GM23338 (cell line): ENCODE data around the gene RIIAD1. TPM values are rescaled to one million over a fixed set of nuclear protein-coding genes. Genes with fewer than 3 reads are reported as not detected.

Experiments used
- ATAC-seq: fragments of 200-7000 bp; cut with Tn5 transposase; 3 replicates; pipeline ENCODE4 v1.9.1; 2020
- DNase-seq: peaks from one replicate; pipeline ENCODE4 v3.0.0-alpha.2; 2015; ENCODE audit warnings: low spot score
- H2AFZ ChIP-seq: fragments of 200-600 bp; sonication (generic); 2 replicates; pipeline ENCODE4 v1.8.0; 2016; ENCODE audit warnings: antibody characterized with exemption, mild to moderate bottlenecking, moderate library complexity
- H3F3A ChIP-seq: fragments of 200-600 bp; sonication (generic); replicated peaks from 2 replicates; pipeline ENCODE4 v1.8.0; 2017; ENCODE audit warnings: antibody characterized with exemption, mixed run types, low read depth
- H3K27ac ChIP-seq: fragments of 200-600 bp; sonication (generic); 2 replicates; pipeline ENCODE4 v1.6.1; 2016; ENCODE audit warnings: low read depth
- H3K27me3 ChIP-seq: fragments of 200-600 bp; sonication (generic); 2 replicates; pipeline ENCODE4 v1.8.0; 2016; ENCODE audit warnings: mild to moderate bottlenecking, mixed run types, moderate library complexity; ENCODE audit not compliant: insufficient read depth
- H3K36me3 ChIP-seq: fragments of 200-600 bp; sonication (generic); 2 replicates; pipeline ENCODE4 v1.8.0; 2016; ENCODE audit warnings: mild to moderate bottlenecking; ENCODE audit not compliant: insufficient read depth
- H3K4me1 ChIP-seq: fragments of 200-600 bp; sonication (generic); 2 replicates; pipeline ENCODE4 v1.8.0; 2016; ENCODE audit warnings: mild to moderate bottlenecking, moderate library complexity; ENCODE audit not compliant: insufficient read depth
- H3K4me2 ChIP-seq: fragments of 200-600 bp; sonication (generic); 2 replicates; pipeline ENCODE4 v1.7.1; 2017; ENCODE audit warnings: mixed run types
- H3K4me3 ChIP-seq: fragments of 200-600 bp; sonication (generic); 2 replicates; pipeline ENCODE4 v1.6.1; 2016; ENCODE audit warnings: mixed run types
- H3K79me2 ChIP-seq: fragments of 200-600 bp; sonication (generic); replicated peaks from 2 replicates; pipeline ENCODE4 v1.8.0; 2017; ENCODE audit warnings: mild to moderate bottlenecking; ENCODE audit not compliant: insufficient read depth
- H3K9me2 ChIP-seq: fragments of 200-600 bp; sonication (generic); 2 replicates; pipeline ENCODE4 v1.8.0; 2017; ENCODE audit not compliant: insufficient read depth
- H4K20me1 ChIP-seq: fragments of 200-600 bp; sonication (generic); replicated peaks from 2 replicates; pipeline ENCODE4 v1.8.0; 2017; ENCODE audit warnings: mild to moderate bottlenecking; ENCODE audit not compliant: insufficient read depth
- H3K27ac Mint-ChIP-seq: 2 replicates; pipeline ENCODE4 v1.8.0; 2020; ENCODE audit warnings: inconsistent platforms, mild to moderate bottlenecking, moderate library complexity, mixed read lengths
- H3K27me3 Mint-ChIP-seq: 3 replicates; pipeline ENCODE4 v1.8.0; 2022; ENCODE audit warnings: low read depth, mild to moderate bottlenecking, moderate library complexity, mixed read lengths, inconsistent platforms; ENCODE audit not compliant: insufficient read depth, poor library complexity
- H3K36me3 Mint-ChIP-seq: 3 replicates; pipeline ENCODE4 v1.8.0; 2021; ENCODE audit warnings: low read depth, mild to moderate bottlenecking, inconsistent platforms, moderate library complexity, mixed read lengths
- H3K4me1 Mint-ChIP-seq: 3 replicates; pipeline ENCODE4 v1.8.0; 2020; ENCODE audit warnings: mild to moderate bottlenecking, inconsistent platforms, mixed read lengths
- H3K4me3 Mint-ChIP-seq: 3 replicates; pipeline ENCODE4 v1.8.0; 2021; ENCODE audit warnings: moderate library complexity, mild to moderate bottlenecking, inconsistent platforms, mixed read lengths
- H3K9me3 Mint-ChIP-seq: 3 replicates; pipeline ENCODE4 v1.8.0; 2020; ENCODE audit warnings: moderate library complexity, mild to moderate bottlenecking, inconsistent platforms, mixed read lengths
- CREB1 ChIP-seq: fragments of 250-450 bp; sonication (Bioruptor Pico); IDR thresholded peaks from 2 replicates; pipeline ENCODE4 v1.5.0; 2020; ENCODE audit warnings: low read depth, mild to moderate bottlenecking, moderate library complexity
- EZH2 ChIP-seq: fragments of 200-600 bp; sonication (generic); IDR thresholded peaks from one replicate; pipeline ENCODE4 v1.8.0; 2017; ENCODE audit warnings: antibody characterized with exemption, mild to moderate bottlenecking, low read depth; ENCODE audit not compliant: unreplicated experiment
- EZH2phosphoT487 ChIP-seq: fragments of 200-600 bp; sonication (generic); IDR thresholded peaks from one replicate; pipeline ENCODE4 v1.8.1; 2018; ENCODE audit warnings: antibody characterized with exemption; ENCODE audit not compliant: unreplicated experiment
- JUNB ChIP-seq: IDR thresholded peaks from one replicate; pipeline ENCODE4 v1.6.1; 2016; ENCODE audit warnings: antibody characterized with exemption; ENCODE audit not compliant: unreplicated experiment
- NANOG ChIP-seq: IDR thresholded peaks from 2 replicates; pipeline ENCODE4 v1.6.1; 2016; ENCODE audit warnings: antibody characterized with exemption, borderline replicate concordance
- POLR2AphosphoS5 ChIP-seq: IDR thresholded peaks from 2 replicates; pipeline ENCODE4 v1.6.1; 2016; ENCODE audit warnings: antibody characterized with exemption, low read depth
- STAT1 ChIP-seq: IDR thresholded peaks from one replicate; pipeline ENCODE4 v1.6.1; 2016; ENCODE audit warnings: antibody characterized with exemption; ENCODE audit not compliant: unreplicated experiment
- ZNF114 ChIP-seq: fragments of 250-450 bp; sonication (Bioruptor Pico); IDR thresholded peaks from 2 replicates; pipeline ENCODE4 v1.5.0; 2020; ENCODE audit warnings: mild to moderate bottlenecking, moderate library complexity
- ZNF331 ChIP-seq: fragments of 250-450 bp; sonication (Bioruptor Pico); IDR thresholded peaks from 2 replicates; pipeline ENCODE4 v1.5.0; 2020; ENCODE audit warnings: low read depth, mild to moderate bottlenecking, moderate library complexity
- polyA plus RNA-seq: library from polyadenylated mRNA; unstranded; fragments of >200 nt; fragmentation: Nextera tagmentation; extraction: Ambion mirVana; gene quantifications from 2 replicates; pipeline ENCODE4 v1.2.1, GENCODE V29; 2016
- total RNA-seq: library from RNA; depleted of rRNA; stranded (reverse); fragments of >200 nt; shearing (Covaris generic); gene quantifications from 2 replicates; pipeline ENCODE4 v1.2.3, GENCODE V29; 2014
- TF ChIP-seq, protein P1 (sequence below), 2 experiments: fragments of 200-600 bp in 1 of 2; sonication (generic) in 1 of 2; conservative IDR thresholded peaks; 2 replicates each; pipeline versions ENCODE4 v1.5.1 to v1.6.1; 2016 to 2017; ENCODE audit warnings: antibody characterized with exemption in 2 of 2, low read depth in 2 of 2, mild to moderate bottlenecking in 2 of 2, moderate library complexity in 1 of 2
- TF ChIP-seq, protein P2 (sequence below): IDR thresholded peaks from 2 replicates; pipeline ENCODE4 v1.6.1; 2016; ENCODE audit warnings: antibody characterized with exemption
- TF ChIP-seq, protein P3 (sequence below): fragments of 250-450 bp; sonication (Bioruptor Pico); IDR thresholded peaks from 2 replicates; pipeline ENCODE4 v1.5.0; 2020; ENCODE audit warnings: mild to moderate bottlenecking, moderate library complexity

Gene RIIAD1
- total and polyA plus RNA-seq, 2 experiments from 2014 or later, result not detected

DNA sequence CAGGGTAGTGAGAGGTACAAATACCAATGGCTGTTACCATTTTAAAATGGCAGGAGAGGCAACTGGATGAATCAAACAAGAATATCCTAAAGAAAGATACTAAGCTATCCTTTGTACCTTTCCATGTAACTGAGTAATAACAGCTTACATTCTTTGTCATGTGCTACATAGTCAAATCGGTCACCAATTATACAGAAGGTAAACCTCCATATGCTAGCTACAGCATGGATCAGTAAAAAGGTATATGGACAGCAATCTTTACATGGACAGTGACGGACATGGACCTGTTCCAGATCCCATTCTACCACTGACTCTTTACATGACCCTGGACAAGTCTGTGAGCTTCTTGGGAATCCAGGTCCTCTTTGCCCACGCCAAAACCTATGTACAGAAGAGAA is 55.3 kb downstream of the RIIAD1 start (continued):
- TF ChIP-seq, protein P1, sequence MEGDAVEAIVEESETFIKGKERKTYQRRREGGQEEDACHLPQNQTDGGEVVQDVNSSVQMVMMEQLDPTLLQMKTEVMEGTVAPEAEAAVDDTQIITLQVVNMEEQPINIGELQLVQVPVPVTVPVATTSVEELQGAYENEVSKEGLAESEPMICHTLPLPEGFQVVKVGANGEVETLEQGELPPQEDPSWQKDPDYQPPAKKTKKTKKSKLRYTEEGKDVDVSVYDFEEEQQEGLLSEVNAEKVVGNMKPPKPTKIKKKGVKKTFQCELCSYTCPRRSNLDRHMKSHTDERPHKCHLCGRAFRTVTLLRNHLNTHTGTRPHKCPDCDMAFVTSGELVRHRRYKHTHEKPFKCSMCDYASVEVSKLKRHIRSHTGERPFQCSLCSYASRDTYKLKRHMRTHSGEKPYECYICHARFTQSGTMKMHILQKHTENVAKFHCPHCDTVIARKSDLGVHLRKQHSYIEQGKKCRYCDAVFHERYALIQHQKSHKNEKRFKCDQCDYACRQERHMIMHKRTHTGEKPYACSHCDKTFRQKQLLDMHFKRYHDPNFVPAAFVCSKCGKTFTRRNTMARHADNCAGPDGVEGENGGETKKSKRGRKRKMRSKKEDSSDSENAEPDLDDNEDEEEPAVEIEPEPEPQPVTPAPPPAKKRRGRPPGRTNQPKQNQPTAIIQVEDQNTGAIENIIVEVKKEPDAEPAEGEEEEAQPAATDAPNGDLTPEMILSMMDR (conservative IDR thresholded peaks at IDR 0.05; ENCODE audit: low read depth in 2 of 2), result no peak
- TF ChIP-seq CREB1 (CRISPR knock-in tag), result no peak
- TF ChIP-seq JUNB, result no peak
- TF ChIP-seq, protein P2, sequence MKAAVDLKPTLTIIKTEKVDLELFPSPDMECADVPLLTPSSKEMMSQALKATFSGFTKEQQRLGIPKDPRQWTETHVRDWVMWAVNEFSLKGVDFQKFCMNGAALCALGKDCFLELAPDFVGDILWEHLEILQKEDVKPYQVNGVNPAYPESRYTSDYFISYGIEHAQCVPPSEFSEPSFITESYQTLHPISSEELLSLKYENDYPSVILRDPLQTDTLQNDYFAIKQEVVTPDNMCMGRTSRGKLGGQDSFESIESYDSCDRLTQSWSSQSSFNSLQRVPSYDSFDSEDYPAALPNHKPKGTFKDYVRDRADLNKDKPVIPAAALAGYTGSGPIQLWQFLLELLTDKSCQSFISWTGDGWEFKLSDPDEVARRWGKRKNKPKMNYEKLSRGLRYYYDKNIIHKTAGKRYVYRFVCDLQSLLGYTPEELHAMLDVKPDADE, result no peak

DNA sequence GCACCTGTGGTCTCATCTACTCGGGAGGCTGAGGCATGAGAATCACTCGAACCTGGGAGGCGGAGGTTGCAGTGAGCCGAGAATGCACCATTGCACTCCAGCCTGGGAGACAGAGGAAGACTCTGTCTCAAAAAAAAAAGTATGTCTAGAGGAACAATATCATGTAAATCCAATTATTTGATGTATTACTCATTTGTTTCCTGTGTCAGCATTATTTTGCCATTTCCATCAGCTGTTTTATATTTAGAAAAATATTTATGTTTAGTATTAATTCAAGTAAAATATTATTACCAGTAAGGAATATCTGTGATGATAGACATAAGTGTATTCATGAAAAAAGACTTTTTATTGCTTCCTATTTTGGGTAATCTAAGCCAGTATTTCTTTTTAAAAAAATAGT is 56.0 kb downstream of the RIIAD1 start:
- no peak for DNase-seq
- H3K27ac Mint-ChIP-seq, result no peak overlapping the region
- H3K27me3 ChIP-seq, result no peaks in the 10 kb centered on the region
- TF ChIP-seq ZNF331 (no peak), EZH2 (no peak), CREB1 (CRISPR knock-in tag) (no peak), JUNB (no peak), NANOG (no peak), ZNF114 (no peak), EZH2phosphoT487 (no peak), POLR2AphosphoS5 (no peak), STAT1 (no peak)
- TF ChIP-seq, protein P1 (conservative IDR thresholded peaks at IDR 0.05; ENCODE audit: low read depth in 2 of 2), result no peak
- TF ChIP-seq, protein P3, sequence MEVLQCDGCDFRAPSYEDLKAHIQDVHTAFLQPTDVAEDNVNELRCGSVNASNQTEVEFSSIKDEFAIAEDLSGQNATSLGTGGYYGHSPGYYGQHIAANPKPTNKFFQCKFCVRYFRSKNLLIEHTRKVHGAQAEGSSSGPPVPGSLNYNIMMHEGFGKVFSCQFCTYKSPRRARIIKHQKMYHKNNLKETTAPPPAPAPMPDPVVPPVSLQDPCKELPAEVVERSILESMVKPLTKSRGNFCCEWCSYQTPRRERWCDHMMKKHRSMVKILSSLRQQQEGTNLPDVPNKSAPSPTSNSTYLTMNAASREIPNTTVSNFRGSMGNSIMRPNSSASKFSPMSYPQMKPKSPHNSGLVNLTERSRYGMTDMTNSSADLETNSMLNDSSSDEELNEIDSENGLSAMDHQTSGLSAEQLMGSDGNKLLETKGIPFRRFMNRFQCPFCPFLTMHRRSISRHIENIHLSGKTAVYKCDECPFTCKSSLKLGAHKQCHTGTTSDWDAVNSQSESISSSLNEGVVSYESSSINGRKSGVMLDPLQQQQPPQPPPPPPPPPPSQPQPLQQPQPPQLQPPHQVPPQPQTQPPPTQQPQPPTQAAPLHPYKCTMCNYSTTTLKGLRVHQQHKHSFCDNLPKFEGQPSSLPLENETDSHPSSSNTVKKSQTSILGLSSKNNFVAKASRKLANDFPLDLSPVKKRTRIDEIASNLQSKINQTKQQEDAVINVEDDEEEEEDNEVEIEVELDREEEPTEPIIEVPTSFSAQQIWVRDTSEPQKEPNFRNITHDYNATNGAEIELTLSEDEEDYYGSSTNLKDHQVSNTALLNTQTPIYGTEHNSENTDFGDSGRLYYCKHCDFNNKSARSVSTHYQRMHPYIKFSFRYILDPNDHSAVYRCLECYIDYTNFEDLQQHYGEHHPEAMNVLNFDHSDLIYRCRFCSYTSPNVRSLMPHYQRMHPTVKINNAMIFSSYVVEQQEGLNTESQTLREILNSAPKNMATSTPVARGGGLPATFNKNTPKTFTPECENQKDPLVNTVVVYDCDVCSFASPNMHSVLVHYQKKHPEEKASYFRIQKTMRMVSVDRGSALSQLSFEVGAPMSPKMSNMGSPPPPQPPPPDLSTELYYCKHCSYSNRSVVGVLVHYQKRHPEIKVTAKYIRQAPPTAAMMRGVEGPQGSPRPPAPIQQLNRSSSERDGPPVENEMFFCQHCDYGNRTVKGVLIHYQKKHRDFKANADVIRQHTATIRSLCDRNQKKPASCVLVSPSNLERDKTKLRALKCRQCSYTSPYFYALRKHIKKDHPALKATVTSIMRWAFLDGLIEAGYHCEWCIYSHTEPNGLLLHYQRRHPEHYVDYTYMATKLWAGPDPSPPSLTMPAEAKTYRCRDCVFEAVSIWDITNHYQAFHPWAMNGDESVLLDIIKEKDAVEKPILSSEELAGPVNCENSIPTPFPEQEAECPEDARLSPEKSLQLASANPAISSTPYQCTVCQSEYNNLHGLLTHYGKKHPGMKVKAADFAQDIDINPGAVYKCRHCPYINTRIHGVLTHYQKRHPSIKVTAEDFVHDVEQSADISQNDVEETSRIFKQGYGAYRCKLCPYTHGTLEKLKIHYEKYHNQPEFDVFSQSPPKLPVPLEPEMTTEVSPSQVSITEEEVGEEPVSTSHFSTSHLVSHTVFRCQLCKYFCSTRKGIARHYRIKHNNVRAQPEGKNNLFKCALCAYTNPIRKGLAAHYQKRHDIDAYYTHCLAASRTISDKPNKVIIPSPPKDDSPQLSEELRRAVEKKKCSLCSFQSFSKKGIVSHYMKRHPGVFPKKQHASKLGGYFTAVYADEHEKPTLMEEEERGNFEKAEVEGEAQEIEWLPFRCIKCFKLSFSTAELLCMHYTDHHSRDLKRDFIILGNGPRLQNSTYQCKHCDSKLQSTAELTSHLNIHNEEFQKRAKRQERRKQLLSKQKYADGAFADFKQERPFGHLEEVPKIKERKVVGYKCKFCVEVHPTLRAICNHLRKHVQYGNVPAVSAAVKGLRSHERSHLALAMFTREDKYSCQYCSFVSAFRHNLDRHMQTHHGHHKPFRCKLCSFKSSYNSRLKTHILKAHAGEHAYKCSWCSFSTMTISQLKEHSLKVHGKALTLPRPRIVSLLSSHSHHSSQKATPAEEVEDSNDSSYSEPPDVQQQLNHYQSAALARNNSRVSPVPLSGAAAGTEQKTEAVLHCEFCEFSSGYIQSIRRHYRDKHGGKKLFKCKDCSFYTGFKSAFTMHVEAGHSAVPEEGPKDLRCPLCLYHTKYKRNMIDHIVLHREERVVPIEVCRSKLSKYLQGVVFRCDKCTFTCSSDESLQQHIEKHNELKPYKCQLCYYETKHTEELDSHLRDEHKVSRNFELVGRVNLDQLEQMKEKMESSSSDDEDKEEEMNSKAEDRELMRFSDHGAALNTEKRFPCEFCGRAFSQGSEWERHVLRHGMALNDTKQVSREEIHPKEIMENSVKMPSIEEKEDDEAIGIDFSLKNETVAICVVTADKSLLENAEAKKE (CRISPR knock-in tag), result no peak

More for the DNA sequence above, 56.0 kb downstream of the RIIAD1 start:
- H2AFZ ChIP-seq, result no peak overlapping the region
- no peaks in the 10 kb centered on the region for H3K9me2 ChIP-seq
- Mint-ChIP-seq H3K9me3 (no peaks in the 10 kb centered on the region), H3K4me3 (no peak overlapping the region), H3K36me3 (peaks cover 29% of the 10 kb centered on the region), H3K4me1 (no peaks in the 10 kb centered on the region), H3K27me3 (no peaks in the 10 kb centered on the region)
- H3K4me2 ChIP-seq, result no peak overlapping the region
- H3F3A ChIP-seq, result no peaks in the 10 kb centered on the region
- H3K27ac ChIP-seq, result no peak overlapping the region
- no peak for ATAC-seq
- H3K4me1 ChIP-seq, result no peaks in the 10 kb centered on the region
- H3K36me3 ChIP-seq, result peaks cover 11% of the 10 kb centered on the region; the same call in 1 of the 2 replicates
- no peaks in the 10 kb centered on the region for H4K20me1 ChIP-seq
- H3K4me3 ChIP-seq, result no peak overlapping the region
- no peaks in the 10 kb centered on the region for H3K79me2 ChIP-seq
